ENCODE results near the gene VDAC1. TPM values are rescaled to one million over a fixed set of nuclear protein-coding genes. Genes with fewer than 3 reads are reported as not detected.
"Not testable (repeated sequence)": the region's sequence is repeated elsewhere in the genome, so short reads cannot be mapped to it uniquely, and the experiment has no call there.

VDAC1 gene
- total RNA-seq, 2 experiments from 2014 or later: 157 to 247 TPM

DNA sequence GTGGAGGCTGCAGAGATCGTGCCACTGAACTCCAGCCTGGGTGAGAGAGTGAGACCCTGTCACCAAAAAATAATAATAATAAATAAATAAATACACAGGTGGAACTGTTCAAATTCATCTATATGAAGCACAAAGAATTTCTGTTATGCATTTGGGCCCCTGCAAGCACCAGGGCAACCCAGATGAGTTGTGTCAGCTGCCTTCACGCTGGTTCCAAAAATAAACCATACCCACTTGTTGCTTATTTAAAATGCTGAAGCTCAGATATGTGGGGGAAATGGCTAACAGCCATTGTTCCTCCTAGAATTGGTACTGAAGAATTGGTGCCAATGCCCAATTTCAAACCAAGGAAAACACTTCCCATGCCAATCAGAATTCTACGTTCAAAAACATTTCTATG is 25.8 kb downstream of the VDAC1 start:
- no peaks in the 10 kb centered on the region for H3K4me1 ChIP-seq (ENCODE audit: insufficient read depth, low read length, poor library complexity, severe bottlenecking)
- BruUV-seq (replicated peaks): no TSS peak
- intact Hi-C loops (cut with micrococcal nuclease; ENCODE audit: unreplicated experiment): no loop called here

DNA sequence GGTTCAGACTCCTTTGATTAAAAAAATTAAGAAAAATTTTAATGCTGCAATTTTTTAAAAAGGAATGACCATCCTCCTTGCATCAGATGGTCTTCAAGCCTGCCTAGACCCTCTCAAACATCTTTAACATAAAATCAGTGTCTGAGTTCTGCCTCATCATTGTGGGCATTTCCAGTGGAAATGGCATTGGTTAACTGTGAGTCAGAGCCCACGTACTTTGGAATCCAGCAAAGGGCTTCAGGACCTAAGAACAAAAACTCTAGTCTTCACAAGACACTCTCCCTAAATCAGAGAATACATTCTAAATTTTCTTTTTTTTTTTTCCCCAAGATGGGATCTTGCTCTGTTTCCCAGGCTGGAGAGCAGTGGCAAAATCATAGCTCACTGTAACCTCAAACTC is 26.9 kb downstream of the VDAC1 start:
- Histone ChIP-seq H3K79me2 (ENCODE audit: insufficient read depth, low read depth, low read length) (no peaks in the 10 kb centered on the region), H3K36me3 (ENCODE audit: insufficient read depth, low read length) (peaks cover 90% of the 10 kb centered on the region), H3K9me2 (ENCODE audit: insufficient read depth, low read length) (no peaks in the 10 kb centered on the region), H3K4me2 (ENCODE audit: low read length) (no peak overlapping the region), H4K20me1 (ENCODE audit: insufficient read depth, low read length) (no peaks in the 10 kb centered on the region), H3K9me3 (ENCODE audit: low read length) (no peaks in the 10 kb centered on the region), H3K4me1 (ENCODE audit: insufficient read depth, low read length, poor library complexity, severe bottlenecking) (no peaks in the 10 kb centered on the region), H2AFZ (ENCODE audit: low read length) (no peak overlapping the region), H3K4me3 (ENCODE audit: low read depth, low read length, poor library complexity, severe bottlenecking) (no peak overlapping the region), H3K27ac (ENCODE audit: low read depth, low read length, poor library complexity, severe bottlenecking) (no peak overlapping the region)
- intact Hi-C loops (cut with micrococcal nuclease; ENCODE audit: unreplicated experiment): no loop called here
- no TSS peak for BruUV-seq (replicated peaks)
- POLR2A ChIA-PET: interaction anchor here (2.8 kb wide), 1 partner anchor 8 kb away, joined by 16 read pairs; no protein-coding TSS in a partner anchor
- no peak for DNase-seq (ENCODE audit: low spot score)
- TF ChIP-seq, protein P1, sequence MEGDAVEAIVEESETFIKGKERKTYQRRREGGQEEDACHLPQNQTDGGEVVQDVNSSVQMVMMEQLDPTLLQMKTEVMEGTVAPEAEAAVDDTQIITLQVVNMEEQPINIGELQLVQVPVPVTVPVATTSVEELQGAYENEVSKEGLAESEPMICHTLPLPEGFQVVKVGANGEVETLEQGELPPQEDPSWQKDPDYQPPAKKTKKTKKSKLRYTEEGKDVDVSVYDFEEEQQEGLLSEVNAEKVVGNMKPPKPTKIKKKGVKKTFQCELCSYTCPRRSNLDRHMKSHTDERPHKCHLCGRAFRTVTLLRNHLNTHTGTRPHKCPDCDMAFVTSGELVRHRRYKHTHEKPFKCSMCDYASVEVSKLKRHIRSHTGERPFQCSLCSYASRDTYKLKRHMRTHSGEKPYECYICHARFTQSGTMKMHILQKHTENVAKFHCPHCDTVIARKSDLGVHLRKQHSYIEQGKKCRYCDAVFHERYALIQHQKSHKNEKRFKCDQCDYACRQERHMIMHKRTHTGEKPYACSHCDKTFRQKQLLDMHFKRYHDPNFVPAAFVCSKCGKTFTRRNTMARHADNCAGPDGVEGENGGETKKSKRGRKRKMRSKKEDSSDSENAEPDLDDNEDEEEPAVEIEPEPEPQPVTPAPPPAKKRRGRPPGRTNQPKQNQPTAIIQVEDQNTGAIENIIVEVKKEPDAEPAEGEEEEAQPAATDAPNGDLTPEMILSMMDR (conservative IDR thresholded peaks at IDR 0.05; ENCODE audit: low read length): no peak
- no peak for TF ChIP-seq EZH2phosphoT487 (IDR thresholded peaks at IDR 0.05; ENCODE audit: borderline replicate concordance, low read depth, low read length)
- CTCF ChIA-PET (ENCODE audit: unreplicated experiment): no interaction called here

More for the DNA sequence above, 25.8 kb downstream of the VDAC1 start:
- Histone ChIP-seq H3K9me3 (ENCODE audit: low read length) (no peaks in the 10 kb centered on the region), H3K4me3 (ENCODE audit: low read depth, low read length, poor library complexity, severe bottlenecking) (no peak overlapping the region), H3K4me2 (ENCODE audit: low read length) (no peak overlapping the region), H3K9me2 (ENCODE audit: insufficient read depth, low read length) (no peaks in the 10 kb centered on the region), H3K79me2 (ENCODE audit: insufficient read depth, low read depth, low read length) (no peaks in the 10 kb centered on the region), H4K20me1 (ENCODE audit: insufficient read depth, low read length) (no peaks in the 10 kb centered on the region), H2AFZ (ENCODE audit: low read length) (no peak overlapping the region), H3K27ac (ENCODE audit: low read depth, low read length, poor library complexity, severe bottlenecking) (no peak overlapping the region), H3K36me3 (ENCODE audit: insufficient read depth, low read length) (peaks cover 90% of the 10 kb centered on the region)
- POLR2A ChIA-PET: interaction anchor here (0.6 to 2.8 kb wide), 4 partner anchors 9 to 861 kb away, joined by 3 to 16 read pairs (median 3); no protein-coding TSS in a partner anchor
- CTCF ChIA-PET (ENCODE audit: unreplicated experiment): no interaction called here
- no peak for DNase-seq (ENCODE audit: low spot score)
- no peak for TF ChIP-seq EZH2phosphoT487 (IDR thresholded peaks at IDR 0.05; ENCODE audit: borderline replicate concordance, low read depth, low read length)
- TF ChIP-seq, protein P1 (conservative IDR thresholded peaks at IDR 0.05; ENCODE audit: low read length): no peak

DNA sequence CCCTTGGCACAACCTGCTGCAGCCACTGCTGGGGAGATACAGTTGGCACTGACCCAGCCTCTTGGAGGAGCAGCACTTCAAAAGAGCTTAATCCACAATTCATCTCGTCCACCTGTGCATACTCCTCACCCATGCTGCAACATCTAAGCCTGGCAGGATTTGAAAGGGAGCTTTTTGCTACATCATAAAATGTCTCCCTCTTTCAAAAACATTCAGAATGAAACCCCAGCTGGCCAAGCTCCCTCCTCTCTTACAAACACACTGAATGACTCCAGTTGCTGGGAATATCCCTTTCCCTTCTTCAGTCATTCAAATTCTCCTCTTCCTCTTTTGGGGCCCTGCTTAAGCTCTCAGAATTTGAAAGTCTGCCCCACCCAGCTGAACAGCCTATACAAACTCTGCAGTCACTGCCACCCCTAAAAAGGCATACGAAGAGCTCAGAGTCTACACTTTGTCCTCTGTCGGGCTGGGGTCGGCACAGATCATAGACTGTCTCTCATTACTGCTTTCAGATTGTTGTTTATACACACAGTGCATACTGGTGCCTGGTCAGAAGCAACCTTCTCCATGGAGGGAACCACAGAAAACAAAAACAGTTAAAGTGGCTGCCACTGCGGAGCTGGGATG is 27.5 kb downstream of the VDAC1 start:
- no TSS peak for BruUV-seq (replicated peaks)
- Histone ChIP-seq H3K9me3 (ENCODE audit: low read length) (no peaks in the 10 kb centered on the region), H3K9me2 (ENCODE audit: insufficient read depth, low read length) (no peaks in the 10 kb centered on the region), H3K4me1 (ENCODE audit: insufficient read depth, low read length, poor library complexity, severe bottlenecking) (no peaks in the 10 kb centered on the region), H2AFZ (ENCODE audit: low read length) (no peak overlapping the region), H3K36me3 (ENCODE audit: insufficient read depth, low read length) (peaks cover 86% of the 10 kb centered on the region), H3K4me3 (ENCODE audit: low read depth, low read length, poor library complexity, severe bottlenecking) (no peak overlapping the region), H3K79me2 (ENCODE audit: insufficient read depth, low read depth, low read length) (no peaks in the 10 kb centered on the region), H3K4me2 (ENCODE audit: low read length) (no peak overlapping the region), H3K27ac (ENCODE audit: low read depth, low read length, poor library complexity, severe bottlenecking) (no peak overlapping the region), H4K20me1 (ENCODE audit: insufficient read depth, low read length) (no peaks in the 10 kb centered on the region)
- no peak for DNase-seq (ENCODE audit: low spot score)
- intact Hi-C loops (cut with micrococcal nuclease; ENCODE audit: unreplicated experiment): no loop called here
- ChIA-PET POLR2A (interaction anchor here (0.5 to 2.8 kb wide), 3 partner anchors 7 to 49 kb away, joined by 3 to 16 read pairs (median 5); no protein-coding TSS in a partner anchor), CTCF (ENCODE audit: unreplicated experiment) (interaction anchor here (0.9 kb wide), 1 partner anchor 42 kb away, joined by 4 read pairs; no protein-coding TSS in a partner anchor)
- TF ChIP-seq, protein P1 (conservative IDR thresholded peaks at IDR 0.05; ENCODE audit: low read length): no peak
- TF ChIP-seq EZH2phosphoT487 (IDR thresholded peaks at IDR 0.05; ENCODE audit: borderline replicate concordance, low read depth, low read length): no peak

DNA sequence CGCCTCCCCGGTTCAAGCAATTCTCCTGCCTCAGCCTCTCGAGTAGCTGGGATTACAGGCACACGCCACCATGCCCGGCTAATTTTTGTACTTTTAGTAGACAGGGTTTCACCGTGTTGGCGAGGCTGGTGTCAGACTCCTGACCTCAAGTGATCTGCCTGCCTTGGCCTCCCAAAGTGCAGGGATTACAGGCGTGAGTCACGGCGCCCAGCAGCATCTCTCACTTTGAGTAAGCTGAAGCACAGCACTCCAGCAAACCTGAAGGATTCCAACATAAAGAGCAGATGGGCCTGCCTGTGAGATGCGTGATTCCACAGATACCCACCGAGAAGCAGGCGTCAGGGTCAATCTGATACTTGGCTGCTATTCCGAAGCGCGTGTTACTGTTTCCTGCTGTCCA is 29.2 kb downstream of the VDAC1 start:
- CTCF ChIA-PET (ENCODE audit: unreplicated experiment); H3K9me2 ChIP-seq (ENCODE audit: insufficient read depth, low read length); H4K20me1 ChIP-seq (ENCODE audit: insufficient read depth, low read length); H2AFZ ChIP-seq (ENCODE audit: low read length); intact Hi-C loops (cut with micrococcal nuclease; ENCODE audit: unreplicated experiment); DNase-seq (ENCODE audit: low spot score); BruUV-seq (replicated peaks); H3K9me3 ChIP-seq (ENCODE audit: low read length); H3K4me1 ChIP-seq (ENCODE audit: insufficient read depth, low read length, poor library complexity, severe bottlenecking); H3K4me2 ChIP-seq (ENCODE audit: low read length); H3K27ac ChIP-seq (ENCODE audit: low read depth, low read length, poor library complexity, severe bottlenecking); H3K79me2 ChIP-seq (ENCODE audit: insufficient read depth, low read depth, low read length); H3K4me3 ChIP-seq (ENCODE audit: low read depth, low read length, poor library complexity, severe bottlenecking): not testable (repeated sequence)
- peaks cover 82% of the 10 kb centered on the region for H3K36me3 ChIP-seq (ENCODE audit: insufficient read depth, low read length)
- POLR2A ChIA-PET: interaction anchor here (0.6 to 0.7 kb wide), 4 partner anchors 9 to 950 kb away, joined by 4 read pairs; no protein-coding TSS in a partner anchor

Data from OCI-LY7 (cell line).